Lung microvascular endothelial cell (primary cell): ENCODE data around the gene CHRNA4. TPM values are rescaled to one million over a fixed set of nuclear protein-coding genes. Genes with fewer than 3 reads are reported as not detected.
"Not testable (repeated sequence)": the region's sequence is repeated elsewhere in the genome, so short reads cannot be mapped to it uniquely, and the experiment has no call there.

ENCODE experiments used
- DNase-seq, 2 donors: peaks; one replicate each; pipeline versions ENCODE4 v3.0.0 to v3.0.0-alpha.2; 2010; ENCODE audit warnings: low read depth in 2 of 2
- total RNA-seq: library from RNA; depleted of rRNA; stranded (reverse); fragments of >200 nt; gene quantifications from 2 replicates; pipeline ENCODE4 v1.2.1, GENCODE V29; 2014

The CHRNA4 gene
- total RNA-seq, 1 donor from 2014 or later: 0.20 TPM

DNA sequence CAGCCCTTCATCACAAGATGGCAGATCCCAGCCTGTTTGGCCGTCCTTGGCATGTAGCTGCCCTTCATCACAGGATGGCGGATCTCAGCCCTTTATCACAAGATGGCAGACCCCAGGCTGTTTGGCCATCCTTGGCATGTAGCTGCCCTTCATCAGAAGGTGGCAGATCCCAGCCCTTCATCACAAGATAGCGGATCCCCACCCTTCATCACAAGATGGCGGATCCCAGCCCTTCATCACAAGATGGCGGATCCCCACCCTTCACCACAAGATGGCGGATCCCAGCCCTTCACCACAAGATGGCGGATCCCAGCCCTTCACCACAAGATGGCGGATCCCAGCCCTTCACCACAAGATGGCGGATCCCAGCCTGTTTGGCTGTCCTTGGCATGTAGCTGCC, 26.1 kb downstream of the CHRNA4 start:
- DNase-seq: not testable (repeated sequence)

DNA sequence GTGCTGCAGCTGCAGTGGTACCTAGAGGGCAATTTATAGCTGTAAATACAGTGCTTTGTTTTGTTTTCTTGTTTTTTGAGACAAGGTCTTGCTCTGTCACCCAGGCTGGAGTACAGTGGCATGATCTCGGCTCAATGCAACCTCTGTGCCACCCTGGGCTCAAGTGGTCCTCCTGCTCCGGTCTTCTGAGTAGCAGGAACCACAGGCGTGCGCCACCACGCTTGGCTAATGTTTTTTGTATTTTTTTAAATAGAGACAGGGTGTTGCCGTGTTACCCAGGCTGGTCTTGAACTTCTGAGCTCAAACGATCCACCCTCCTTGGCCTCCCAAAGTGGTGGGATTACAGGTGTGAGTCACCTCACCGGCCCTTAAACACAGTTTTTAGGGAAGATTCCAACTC, 26.8 kb downstream of the CHRNA4 start:
- DNase-seq: no peak

DNA sequence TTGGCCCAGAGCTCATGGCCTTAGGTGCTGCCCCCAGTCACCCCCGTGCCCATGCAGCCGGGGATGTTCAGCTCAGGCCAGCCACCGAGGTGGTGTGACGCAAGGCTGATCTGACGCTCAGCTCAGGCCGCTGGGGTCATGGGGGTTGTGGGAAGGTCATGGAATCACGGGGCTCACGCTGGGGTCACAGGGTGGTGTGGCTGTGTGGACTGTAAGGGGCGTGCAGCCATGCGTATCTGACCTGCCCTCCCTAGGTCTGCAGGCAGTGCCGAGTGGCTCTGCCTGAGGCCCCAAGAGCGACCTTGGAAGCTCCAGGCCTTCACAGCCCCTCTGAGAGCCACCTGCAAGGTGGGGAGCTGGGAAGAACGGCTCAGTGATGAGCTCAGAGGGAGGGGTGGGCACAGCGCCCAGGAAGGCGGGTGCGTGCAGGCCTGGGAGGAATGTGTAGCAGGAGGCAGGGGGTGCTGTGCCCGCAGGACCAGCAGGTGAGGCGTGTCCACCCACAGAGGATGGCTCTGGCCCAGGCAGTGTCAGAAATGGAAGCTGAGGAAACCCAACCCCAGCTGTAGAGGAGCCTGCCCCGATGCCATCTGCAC, 27.8 kb downstream of the CHRNA4 start:
- DNase-seq: no peak

DNA sequence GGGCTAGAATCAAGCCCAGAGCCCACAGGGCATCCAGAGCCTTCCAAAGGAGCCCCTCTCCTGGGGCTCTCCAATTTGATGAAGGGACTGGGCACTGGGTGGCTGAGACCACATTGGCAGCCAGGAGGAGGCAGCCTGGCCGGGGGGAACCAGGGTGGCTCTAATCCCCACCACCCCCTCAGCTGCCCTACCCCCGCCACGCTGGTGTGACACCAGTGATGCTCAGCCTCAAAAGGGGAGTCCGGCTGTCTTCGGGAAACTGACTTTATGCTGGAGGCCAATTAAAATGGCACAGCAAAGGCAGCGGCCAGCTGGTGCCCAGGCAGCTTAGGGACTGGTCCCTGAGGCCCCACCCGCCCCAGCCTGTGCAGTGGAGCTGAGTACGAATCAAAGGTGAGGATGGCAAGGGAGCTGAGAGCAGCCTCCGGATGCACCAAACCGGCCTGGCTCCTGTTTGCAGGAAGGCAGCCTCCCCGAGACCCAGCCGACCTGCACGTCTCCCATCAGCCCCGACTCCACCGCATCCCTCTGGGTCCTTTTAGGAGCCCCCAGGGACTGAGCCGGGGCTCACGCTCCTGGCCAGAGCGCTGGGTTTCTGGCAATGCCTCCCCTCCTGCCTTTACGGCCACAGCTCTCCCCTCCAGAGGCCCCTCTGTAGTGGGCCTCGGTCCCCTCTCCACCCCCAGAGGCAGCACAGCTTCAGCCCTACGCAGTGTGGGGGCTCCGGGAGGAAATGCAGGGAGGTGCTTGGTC, 28.5 kb downstream of the CHRNA4 start:
- no peak for DNase-seq

DNA sequence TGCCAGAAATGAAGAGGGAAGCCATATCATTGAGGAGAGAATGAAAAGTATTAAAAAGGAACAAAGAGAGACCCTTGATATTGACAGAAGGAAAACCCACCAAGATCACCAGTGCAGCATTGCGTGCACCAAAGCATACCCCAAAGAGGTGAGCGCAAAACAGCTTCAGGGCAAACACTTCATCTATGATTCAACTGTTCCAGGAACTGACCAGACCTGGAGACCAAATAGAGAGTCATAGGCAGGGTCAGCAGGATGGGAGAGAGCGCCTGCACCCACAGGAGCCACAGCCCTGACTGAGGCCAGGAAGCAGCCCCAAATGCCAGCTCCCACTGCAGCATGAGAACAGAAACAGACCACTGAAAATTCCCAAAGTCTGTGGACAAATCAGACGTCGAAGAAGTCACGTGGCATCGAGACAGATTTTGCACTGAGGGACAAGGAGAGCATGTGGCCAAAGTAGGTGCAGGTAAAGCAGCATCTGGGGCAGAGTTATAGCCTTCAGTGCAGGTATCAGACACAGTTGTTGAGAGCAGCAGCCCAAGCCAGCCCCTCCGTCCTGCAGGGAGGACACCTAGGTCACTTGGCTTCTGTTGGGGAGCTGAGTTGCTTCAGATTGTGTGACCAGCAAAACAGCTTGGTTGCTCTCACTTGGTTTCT, 29.3 kb downstream of the CHRNA4 start:
- DNase-seq: no peak

DNA sequence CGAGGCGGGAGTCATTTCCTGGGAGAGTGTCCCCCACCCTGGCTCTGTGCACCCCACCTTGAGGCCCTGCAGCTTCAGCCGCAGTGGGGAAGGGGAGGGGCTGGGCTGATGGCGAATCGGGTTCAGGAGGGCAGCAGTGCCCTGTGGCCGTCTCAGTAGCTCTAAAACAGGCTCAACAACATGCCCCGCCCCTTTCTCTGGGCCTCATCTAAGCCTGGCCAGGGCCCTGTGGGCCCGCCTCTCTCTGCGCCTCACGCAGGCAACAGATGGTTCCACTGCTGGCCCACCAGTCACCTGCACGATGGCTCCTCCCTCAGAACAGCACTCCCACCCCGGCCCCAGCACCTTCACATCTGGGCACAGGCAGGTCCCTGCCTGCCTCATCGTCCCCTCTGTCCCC, 30.2 kb downstream of the CHRNA4 start:
- DNase-seq: no peak

DNA sequence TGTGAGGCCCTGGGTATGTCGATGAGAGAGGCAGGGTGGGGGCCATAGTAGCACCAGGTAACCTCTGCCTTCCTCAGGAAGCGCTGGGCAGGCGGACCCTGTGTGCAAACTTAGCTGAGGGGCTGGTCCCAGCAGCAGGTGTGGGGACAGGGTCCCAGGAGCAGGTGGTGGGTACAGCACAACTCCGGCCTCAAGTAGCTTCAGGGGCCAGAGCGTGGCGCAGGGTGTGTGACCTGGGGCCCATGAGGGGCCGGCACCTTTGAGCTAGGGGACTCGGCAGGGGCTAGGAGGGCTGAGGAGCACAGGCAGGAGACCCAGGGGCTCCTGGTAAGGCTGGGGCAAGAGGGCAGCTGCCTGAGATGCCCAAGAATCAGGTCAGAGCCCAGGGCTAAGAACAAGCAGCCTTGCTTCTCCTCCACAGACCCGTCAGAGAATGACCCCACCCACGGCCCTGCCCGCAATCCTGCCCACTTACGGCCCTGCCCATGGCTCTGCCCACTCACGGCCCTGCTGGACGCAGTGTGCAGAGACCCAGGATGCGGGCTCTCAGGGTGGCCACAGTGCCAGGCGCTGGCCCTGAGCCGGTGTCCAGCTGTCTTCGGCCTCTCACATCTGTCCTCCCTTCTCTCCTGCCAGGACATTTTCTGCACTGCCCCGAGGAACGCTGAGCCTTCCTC, 30.9 kb downstream of the CHRNA4 start:
- DNase-seq: no peak

DNA sequence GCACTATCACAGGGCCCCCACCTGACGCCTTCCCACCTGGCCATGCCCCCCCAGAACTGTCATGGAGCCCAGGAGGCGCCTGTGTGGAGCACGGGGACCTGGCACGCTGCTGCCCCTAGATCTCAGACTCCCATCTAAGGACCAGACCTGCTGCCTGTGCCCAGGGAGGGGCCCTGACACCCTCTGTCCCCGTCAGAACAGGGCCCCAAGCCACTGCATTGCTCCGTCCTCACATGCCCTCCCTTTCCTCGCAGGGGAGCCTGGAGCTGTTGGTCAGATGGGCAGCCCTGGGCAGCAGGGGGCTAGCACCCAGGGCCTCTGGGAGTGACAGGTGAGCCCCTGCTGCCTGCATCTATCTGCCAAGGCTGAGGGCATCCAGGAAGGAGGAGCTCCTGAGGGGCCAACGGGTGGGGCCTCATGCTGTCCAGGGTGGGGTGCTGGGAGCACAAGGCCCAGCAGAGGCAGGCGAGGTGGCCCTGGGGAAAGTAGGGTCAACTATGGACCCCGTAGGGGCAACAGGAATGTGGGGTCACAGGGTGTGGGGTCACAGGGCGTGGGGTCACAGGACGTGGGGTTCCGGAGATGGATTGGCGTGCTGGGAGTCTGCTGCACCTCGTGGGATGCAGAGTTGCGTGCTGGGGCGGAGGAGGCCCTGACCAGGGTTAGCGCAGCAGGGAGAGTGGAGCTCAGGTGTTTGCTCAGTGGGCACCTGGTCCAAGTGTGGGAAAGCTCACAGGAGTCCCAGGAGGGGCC, 31.6 kb downstream of the CHRNA4 start:
- DNase-seq: no peak

DNA sequence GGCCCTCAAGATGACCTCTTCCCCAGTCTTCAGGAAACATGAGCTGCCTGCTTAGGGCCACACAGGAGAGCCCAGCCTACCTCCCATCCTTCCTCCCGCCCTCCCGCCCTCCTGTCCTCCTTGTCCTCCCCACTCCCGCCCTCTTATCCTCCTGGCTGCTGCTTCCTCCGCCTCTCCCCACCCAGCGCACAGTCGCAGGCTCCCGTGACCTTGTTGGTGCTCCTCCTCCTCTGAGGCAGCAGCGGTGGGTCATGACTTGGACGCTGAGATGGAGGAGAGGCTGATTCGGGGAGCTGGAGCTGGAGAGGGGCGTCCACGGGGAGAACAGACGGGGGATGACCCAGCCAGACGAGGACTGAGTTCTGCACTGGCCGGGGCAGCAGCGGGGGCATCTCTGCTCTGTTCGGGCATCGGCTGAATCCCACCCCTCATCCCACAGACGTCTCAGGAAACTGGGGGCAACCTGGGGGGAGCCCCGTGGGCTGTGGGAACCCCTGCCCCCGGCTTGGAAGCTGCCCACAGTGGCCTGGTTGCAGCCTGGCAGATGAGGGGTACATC, 32.4 kb downstream of the CHRNA4 start:
- DNase-seq: no peak

DNA sequence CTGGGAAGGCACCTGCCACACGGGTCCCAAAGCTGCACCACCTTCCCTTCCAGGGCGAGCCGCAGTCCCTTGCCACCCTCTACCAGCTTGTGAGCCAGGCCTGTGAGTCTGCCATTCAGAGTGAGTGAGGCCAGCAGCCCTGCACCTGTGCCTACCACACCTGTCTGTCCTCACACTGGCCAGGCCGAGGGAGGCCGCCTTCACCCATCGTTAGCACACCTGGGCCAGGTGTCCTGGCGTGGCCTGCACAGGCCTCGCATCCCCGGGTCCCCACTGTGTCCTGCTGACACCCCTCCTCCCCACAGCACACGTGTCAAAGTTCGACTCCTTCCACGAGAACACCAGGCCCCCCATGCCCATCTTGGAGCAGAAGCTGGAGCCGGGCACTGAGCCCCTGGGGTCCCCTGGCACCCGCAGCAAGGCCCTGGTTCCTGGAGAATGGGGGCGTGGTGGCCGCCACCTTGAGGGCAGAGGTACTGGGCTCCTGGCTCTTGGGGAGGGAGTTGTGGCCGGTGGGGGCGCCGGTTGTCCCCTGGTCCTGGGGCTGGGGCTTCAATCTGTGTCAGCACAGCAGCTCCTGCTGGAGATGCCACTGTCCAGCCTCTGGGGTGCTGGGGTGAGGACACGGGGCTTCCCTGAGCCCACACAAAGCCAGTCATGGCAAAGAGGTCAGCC, 33.0 kb downstream of the CHRNA4 start:
- no peak for DNase-seq

DNA sequence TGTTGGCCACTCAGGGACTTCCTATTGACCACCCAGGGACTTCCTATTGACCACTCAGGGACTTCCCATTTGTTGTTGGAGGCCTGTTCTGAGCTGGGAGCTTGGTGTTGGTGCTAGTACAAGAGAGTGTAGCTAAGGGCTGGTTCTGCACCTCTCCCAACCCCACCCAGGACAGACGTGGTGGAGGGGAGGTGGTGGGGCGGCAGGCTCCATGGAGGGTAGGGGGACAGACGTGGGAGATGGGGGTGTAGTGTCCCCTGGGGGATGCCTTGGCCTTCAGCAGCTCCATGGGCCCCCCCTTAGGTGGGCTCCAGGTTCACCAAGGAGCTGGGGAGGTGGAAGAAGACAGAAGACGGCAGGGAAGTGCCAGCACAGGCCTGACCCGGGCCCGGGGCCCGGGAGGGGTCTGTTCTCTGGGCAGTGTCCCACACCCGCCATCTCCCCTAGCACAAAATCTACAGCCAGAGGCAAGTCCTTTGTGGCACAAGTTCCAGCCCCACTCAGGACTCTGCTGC, 33.9 kb downstream of the CHRNA4 start:
- DNase-seq: no peak

DNA sequence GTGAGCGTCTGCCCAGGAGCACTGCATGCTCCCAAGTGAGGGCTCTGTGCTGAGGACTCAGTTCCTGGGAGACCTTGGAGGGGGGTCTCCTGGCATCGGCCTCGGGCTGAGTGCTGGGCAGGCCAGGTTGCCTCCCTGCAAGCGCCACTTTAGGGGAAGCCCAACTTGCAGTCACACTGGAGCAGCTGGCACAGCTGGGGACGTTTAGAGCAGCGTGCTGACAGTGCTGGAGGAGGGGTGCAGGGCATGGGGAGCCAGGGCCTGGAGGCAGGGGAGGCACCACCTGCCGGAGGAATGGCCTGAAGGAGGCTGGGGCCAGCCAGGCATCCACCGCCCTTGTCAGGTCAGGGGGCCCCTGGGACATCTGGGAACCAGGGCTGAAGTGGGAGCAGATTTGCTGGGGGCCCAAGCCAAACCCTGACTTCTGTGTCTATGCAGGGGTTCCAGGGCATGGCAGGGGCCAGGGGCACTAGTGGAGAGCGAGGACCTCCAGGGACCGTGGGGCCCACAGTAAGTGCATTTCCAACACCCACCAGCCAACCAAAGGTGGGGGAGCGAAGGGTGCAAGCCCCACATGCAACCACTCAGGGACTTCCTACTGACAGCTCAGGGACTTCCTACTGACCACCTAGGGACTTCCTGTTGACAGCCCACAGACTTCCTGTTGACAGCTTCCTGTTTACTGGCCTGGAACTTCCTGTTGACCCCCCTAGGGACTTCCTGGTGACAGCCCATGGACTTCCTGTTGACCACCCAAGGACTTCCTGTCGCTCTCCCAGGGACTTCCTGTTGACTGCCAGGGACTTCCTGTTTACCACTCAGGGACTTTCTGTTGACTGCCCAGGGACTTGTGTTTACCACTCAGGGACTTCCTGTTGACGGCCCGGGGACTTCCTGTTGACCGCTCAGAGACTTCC, 34.6 kb downstream of the CHRNA4 start:
- DNase-seq: no peak

DNA sequence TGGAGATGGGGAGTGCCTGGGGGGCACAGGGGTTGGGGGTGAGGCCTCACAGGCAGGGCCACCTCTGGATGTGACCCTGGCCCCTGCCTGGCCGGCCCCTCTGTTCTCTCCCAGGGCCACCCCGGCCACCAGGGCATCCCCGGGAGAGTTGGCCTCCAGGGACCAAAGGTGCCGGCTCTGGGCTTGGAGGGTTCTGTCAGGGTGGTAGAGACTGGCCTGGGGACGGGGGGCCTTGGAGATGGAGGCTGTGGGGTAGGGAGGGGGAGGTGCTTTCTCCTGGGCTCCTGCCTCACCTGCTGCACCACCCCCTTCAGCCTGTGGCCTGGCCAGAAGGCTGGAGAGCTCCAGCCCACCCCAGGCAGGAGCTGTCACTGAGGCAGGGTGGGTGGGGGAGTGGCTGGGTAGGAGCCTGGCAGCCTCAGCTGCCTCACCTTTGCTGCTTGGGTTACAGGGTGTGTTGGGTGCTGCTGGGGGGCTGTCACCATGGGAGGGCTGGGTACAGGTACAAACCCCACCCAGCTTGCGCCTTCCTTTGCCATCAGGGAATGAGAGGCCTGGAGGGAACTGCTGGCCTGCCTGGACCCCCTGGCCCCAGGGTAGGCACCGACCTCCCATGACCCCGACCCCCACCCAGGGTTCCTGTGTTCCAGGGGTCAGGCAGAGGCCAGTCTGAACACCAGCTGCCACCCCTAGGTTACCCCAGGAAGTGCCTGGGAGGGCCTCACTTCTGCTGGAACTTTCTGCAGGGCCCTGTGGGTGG, 35.4 kb downstream of the CHRNA4 start:
- DNase-seq: no peak

DNA sequence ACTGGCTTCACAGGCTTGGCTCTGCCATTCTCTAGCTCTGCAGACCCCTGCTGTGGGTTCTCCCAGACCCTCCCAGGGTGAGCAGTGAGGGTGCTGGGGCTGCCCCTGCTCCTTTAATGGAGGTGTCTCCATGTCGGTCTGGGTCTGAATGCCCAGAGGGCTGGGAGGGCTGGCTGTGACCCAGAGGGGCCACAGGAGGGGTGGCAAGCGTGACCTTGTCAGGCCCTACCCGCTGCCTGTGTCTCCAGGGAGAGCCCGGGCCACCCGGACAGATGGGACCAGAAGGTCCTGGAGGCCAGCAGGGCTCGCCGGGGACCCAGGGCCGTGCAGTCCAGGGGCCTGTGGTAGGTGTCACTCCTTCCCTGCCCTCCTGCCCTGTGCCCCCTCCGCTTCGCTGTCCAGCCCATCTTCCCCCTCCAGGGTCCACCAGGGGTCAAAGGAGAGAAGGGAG, 36.1 kb downstream of the CHRNA4 start:
- DNase-seq: no peak

DNA sequence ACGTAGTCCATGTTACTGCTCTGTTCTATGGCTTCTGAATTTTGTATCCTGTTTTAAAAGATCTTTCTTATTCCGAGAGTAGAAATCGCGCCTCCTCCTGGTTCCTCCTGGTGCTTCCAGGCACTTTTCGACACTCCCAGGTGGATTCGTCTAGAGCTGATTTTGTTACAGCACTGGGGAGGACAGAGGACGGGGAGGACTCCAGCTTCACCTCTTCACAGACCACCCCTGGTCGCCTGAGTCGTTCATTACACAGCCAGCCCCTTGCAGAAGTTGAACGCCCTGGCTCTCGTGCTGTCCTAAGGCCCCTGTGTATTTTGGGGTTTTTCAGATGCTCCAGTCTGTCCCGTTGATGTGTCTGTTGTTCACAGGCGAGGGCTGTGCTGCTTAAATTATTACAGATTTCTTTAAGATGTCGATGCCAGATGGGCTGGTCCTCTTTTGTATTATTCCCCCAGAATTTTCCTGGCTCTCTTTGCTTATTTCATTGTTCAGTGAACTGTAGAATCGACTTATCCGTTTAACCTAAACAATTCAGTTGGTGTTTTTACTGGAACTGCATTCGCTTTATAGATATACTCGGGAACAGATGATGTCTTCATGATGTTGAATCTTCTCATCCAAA, 37.7 kb downstream of the CHRNA4 start:
- no peak for DNase-seq

DNA sequence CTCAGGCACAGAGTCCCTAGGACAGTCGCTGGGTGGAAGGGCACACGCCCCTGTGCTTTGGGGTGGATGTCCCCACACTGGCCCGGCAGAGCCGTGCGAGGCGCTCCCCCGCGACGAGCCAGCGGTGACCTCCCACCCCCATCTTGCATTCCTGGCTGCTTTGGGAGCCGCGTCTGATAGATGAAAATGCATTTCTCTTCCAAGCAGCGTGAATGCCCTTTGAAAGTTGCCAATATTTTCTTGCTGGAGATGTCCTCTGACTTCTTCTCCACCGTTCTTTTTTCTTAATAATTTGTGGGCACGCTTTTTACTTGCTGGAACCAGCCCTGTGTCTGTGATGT, 38.2 kb downstream of the CHRNA4 start:
- DNase-seq: no peak

DNA sequence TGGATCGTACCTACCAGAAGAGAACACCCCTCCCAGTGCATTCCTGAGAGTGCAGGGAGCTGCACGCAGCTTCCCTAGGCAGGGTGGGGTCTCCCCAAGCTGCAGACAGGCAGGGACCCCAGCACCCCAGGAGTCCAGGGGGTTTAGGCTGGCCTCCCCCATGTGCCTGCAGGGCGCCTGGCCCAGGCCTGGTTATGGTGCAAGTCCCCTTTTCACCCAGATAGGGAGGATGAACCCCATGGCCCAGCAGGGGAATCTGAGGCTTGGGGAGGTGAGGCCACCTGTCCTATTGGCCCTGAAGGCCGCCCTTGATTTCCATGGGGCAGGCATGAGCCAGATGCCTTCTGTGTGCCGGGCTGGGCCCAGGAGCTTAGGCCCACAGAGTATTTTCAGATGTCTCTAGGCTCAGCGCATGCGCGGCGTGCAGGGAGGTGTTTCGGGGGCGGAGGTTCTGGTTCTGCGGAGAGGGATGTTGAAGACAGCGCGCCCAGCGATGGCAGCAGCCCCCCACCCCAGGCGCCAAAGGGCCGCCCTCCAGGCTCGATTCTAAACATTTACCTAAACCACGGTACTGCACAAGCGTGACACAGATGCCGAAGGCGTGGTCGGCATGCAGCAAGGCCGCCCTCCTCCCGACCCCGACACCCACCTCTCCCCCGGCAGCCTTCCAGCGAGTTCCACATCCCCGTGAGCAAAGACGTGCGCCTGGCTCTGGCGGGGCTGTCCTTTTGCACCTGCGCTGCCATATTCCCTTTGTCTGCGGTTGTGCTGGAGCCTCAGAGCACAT, 38.8 kb downstream of the CHRNA4 start:
- no peak for DNase-seq
